GM12878 (cell line): ENCODE results near the gene SMAD9. TPM values are rescaled to one million over a fixed set of nuclear protein-coding genes. Genes with fewer than 3 reads are reported as not detected.

ENCODE experiments used
- ATAC-seq: fragments of 200-7000 bp; cut with Tn5 transposase; 3 replicates; pipeline ENCODE4 v1.9.1; 2020; ENCODE audit warnings: mild to moderate bottlenecking, moderate library complexity
- BruUV-seq: library from RNA; stranded (reverse); fragments of 400-500 nt; replicated peaks from 2 replicates; lab custom pipeline; 2021; lab: Mats Ljungman, UMichigan
- CTCF ChIA-PET: fragments of 300-600 bp; sonication (Branson Sonifier 250); formaldehyde crosslinking; extraction: SDS; loops from one replicate; lab custom pipeline; 2021; ENCODE audit warnings: inconsistent platforms; lab: Yijun Ruan, JAX
- POLR2A ChIA-PET: fragments of 350-600 bp; formaldehyde crosslinking; extraction: SDS; loops from one replicate; lab custom pipeline; 2021; ENCODE audit warnings: inconsistent platforms; lab: Charles Lee
- RAD21 ChIA-PET: fragments of 300-600 bp; sonication (Branson Sonifier 250); formaldehyde crosslinking; loops from one replicate; lab custom pipeline; 2023; ENCODE audit warnings: antibody characterized with exemption; ENCODE audit not compliant: unreplicated experiment; lab: Charles Lee
- SMC1A ChIA-PET: fragments of 300-600 bp; sonication (Branson Sonifier 250); formaldehyde crosslinking; loops from one replicate; lab custom pipeline; 2023; ENCODE audit not compliant: unreplicated experiment, uncharacterized antibody; lab: Charles Lee
- DNase-seq: peaks from one replicate; pipeline ENCODE4 v3.0.0-alpha.2; 2011; ENCODE audit warnings: low read depth, low spot score
- FAIRE-seq: peaks from 3 replicates; lab custom pipeline; 2011; peaks lifted over from hg19 to GRCh38; lab: Jason Lieb, UNC
- H2AFZ ChIP-seq: 2 replicates; pipeline ENCODE4 v1.6.0; 2011; ENCODE audit warnings: low read depth, low read length, control low read depth; ENCODE audit not compliant: control insufficient read depth
- H3K27ac ChIP-seq: 2 replicates; pipeline ENCODE4 v1.5.1; 2011; ENCODE audit warnings: control low read depth; ENCODE audit not compliant: control insufficient read depth, insufficient read depth
- H3K27me3 ChIP-seq, 2 experiments: replicated peaks in 1 of 2; 2 replicates each; pipeline versions ENCODE4 v1.6.0 to v1.6.1; 2011; ENCODE audit warnings: low read length in 1 of 2; ENCODE audit not compliant: control insufficient read depth in 2 of 2, insufficient read depth in 2 of 2
- H3K36me3 ChIP-seq, 2 experiments: 2 replicates each; pipeline ENCODE4 v1.5.1; 2011; ENCODE audit warnings: low read length in 1 of 2; ENCODE audit not compliant: control insufficient read depth in 2 of 2, insufficient read depth in 2 of 2
- H3K4me1 ChIP-seq: 2 replicates; pipeline ENCODE4 v1.6.1; 2011; ENCODE audit warnings: mild to moderate bottlenecking, low read length, moderate library complexity, mixed read lengths; ENCODE audit not compliant: control insufficient read depth, insufficient read depth
- H3K4me2 ChIP-seq: 2 replicates; pipeline ENCODE4 v1.6.0; 2011; ENCODE audit warnings: control low read depth; ENCODE audit not compliant: control insufficient read depth, insufficient read depth
- H3K4me3 ChIP-seq: fragments of 200-600 bp; sonication (generic); 2 replicates; pipeline ENCODE4 v1.5.1; 2016
- H3K79me2 ChIP-seq: 2 replicates; pipeline ENCODE4 v1.6.0; 2011; ENCODE audit warnings: low read length; ENCODE audit not compliant: control insufficient read depth, insufficient read depth
- H3K9ac ChIP-seq: 2 replicates; pipeline ENCODE4 v1.8.0; 2011; ENCODE audit warnings: low read length, control low read depth, mixed read lengths; ENCODE audit not compliant: control insufficient read depth, insufficient read depth
- H3K9me3 ChIP-seq: replicated peaks from 3 replicates; pipeline ENCODE4 v1.5.1; 2011; ENCODE audit warnings: mild to moderate bottlenecking, low read length; ENCODE audit not compliant: control insufficient read depth, insufficient read depth
- H4K20me1 ChIP-seq: 2 replicates; pipeline ENCODE4 v1.6.0; 2011; ENCODE audit not compliant: control insufficient read depth, insufficient read depth
- ASH2L ChIP-seq: fragments of 300-600, 200-600 bp; sonication (generic); IDR thresholded peaks from 2 replicates; pipeline ENCODE4 v1.6.1; 2017; ENCODE audit warnings: low read depth, mild to moderate bottlenecking, borderline replicate concordance
- BCLAF1 ChIP-seq: fragments of 450-650 bp; IDR thresholded peaks from 2 replicates; pipeline ENCODE4 v1.6.1; 2017; ENCODE audit warnings: antibody characterized with exemption, mild to moderate bottlenecking, moderate library complexity
- KLF5 ChIP-seq: fragments of 450-650 bp; IDR thresholded peaks from 2 replicates; pipeline ENCODE4 v1.6.1; 2014; ENCODE audit warnings: mild to moderate bottlenecking; ENCODE audit not compliant: partially characterized antibody
- NFIC ChIP-seq: IDR thresholded peaks from 2 replicates; pipeline ENCODE4 v1.6.1; 2012; ENCODE audit warnings: low read depth, mild to moderate bottlenecking, inconsistent platforms, low read length, moderate library complexity
- PAX5 ChIP-seq: IDR thresholded peaks from 2 replicates; pipeline ENCODE4 v1.6.1; 2011; ENCODE audit warnings: low read depth, low read length, borderline replicate concordance
- POLR2AphosphoS5 ChIP-seq: IDR thresholded peaks from 2 replicates; pipeline ENCODE4 v1.6.1; 2011; ENCODE audit warnings: mild to moderate bottlenecking, low read length, inconsistent platforms
- REST ChIP-seq: IDR thresholded peaks from 2 replicates; pipeline ENCODE4 v1.6.1; 2012; ENCODE audit warnings: mild to moderate bottlenecking, low read depth, low read length
- TBL1XR1 ChIP-seq: IDR thresholded peaks from 2 replicates; pipeline ENCODE4 v1.6.1; 2012; ENCODE audit warnings: low read depth, low read length, improper control_type of control experiment
- TCF3 ChIP-seq: IDR thresholded peaks from 2 replicates; pipeline ENCODE4 v1.6.1; 2012; ENCODE audit warnings: low read depth, mild to moderate bottlenecking, low read length, borderline replicate concordance; ENCODE audit not compliant: insufficient read depth
- WRNIP1 ChIP-seq: IDR thresholded peaks from 2 replicates; pipeline ENCODE4 v1.6.1; 2011; ENCODE audit warnings: low read depth, low read length, improper control_type of control experiment, borderline replicate concordance
- ZBTB40 ChIP-seq: fragments of 450-650 bp; IDR thresholded peaks from 2 replicates; pipeline ENCODE4 v1.6.1; 2016; ENCODE audit warnings: mild to moderate bottlenecking, moderate library complexity, borderline replicate concordance
- WGBS: methylation state at CpG from one replicate; pipeline ENCODE4 v1.1.6; 2016; ENCODE audit warnings: low lambda C conversion rate; ENCODE audit not compliant: insufficient replicate concordance, insufficient coverage; ENCODE audit errors: missing lambda C conversion rate; 5-methylcytosine and 5-hydroxymethylcytosine counted together
- in situ Hi-C: fragments of 300-500 bp; cut with MboI; formaldehyde crosslinking; loops from 9 replicates; pipeline ENCODE4 v1.14.3; 2018; ENCODE audit warnings: mixed read lengths
- intact Hi-C: fragments of 100-400 bp; cut with micrococcal nuclease; formaldehyde crosslinking; loops from one replicate; pipeline ENCODE4 v1.14.2; 2022; ENCODE audit not compliant: unreplicated experiment
- polyA plus RNA-seq, 11 experiments: library from polyadenylated mRNA; depleted of rRNA in 4 of 11; unstranded in 6 of 11; stranded (reverse) in 5 of 11; fragments of >200 nt; fragmentation: Nextera tagmentation in 4 of 11; fragmentation: Illumina TruSeq in 1 of 11; extraction: Ambion mirVana in 4 of 11; extraction: Trizol in 1 of 11; gene quantifications; 1 replicate in 1 of 11; 2 replicates in 10 of 11; pipeline versions ENCODE4 v1.2.1 to v1.2.3, GENCODE V29; 2011 to 2016; ENCODE audit warnings: inconsistent platforms in 2 of 11, missing spikeins in 2 of 11, low read depth in 1 of 11
- total RNA-seq, 4 experiments: library from RNA; depleted of rRNA in 3 of 4; stranded (reverse); fragments of >200 nt in 3 of 4; fragmentation: Illumina TruSeq in 1 of 4; extraction: Trizol in 1 of 4; gene quantifications; 2 replicates each; pipeline versions ENCODE4 v1.2.1 to v1.2.3, GENCODE V29; 2013 to 2021

Gene SMAD9
- total and polyA plus RNA-seq, 10 of the 15 experiments (the other 5 are each of a cell fraction or from before 2014, with no cell fraction given): 0.22 to 0.69 (median 0.42) TPM; not detected in 6

- ChIA-PET CTCF (no interaction called here), SMC1A (no interaction called here), RAD21 (no interaction called here), POLR2A (no interaction called here)
- H3K36me3 ChIP-seq: no peaks in the 10 kb centered on the region
- DNase-seq (no peak), FAIRE-seq (no peak), ATAC-seq (no peak)
- no peaks in the 10 kb centered on the region for H3K4me1 ChIP-seq
- no peaks in the 10 kb centered on the region for H3K9me3 ChIP-seq
- H2AFZ ChIP-seq: no peak overlapping the region
- no peak overlapping the region for H3K4me2 ChIP-seq
- H3K27me3 ChIP-seq: no peaks in the 10 kb centered on the region; a peak in 1 of 4 replicates
- intact Hi-C loops: no loop called here
- H3K4me3 ChIP-seq: no peak overlapping the region
- no peaks in the 10 kb centered on the region for H3K79me2 ChIP-seq
- H4K20me1 ChIP-seq: no peaks in the 10 kb centered on the region
- H3K9ac ChIP-seq: no peak overlapping the region
- in situ Hi-C loops: no loop called here
- BruUV-seq: no TSS peak
- WGBS: 80% methylated on average over 8 of the region's 8 CpGs
- no peak overlapping the region for H3K27ac ChIP-seq
- TF ChIP-seq ZBTB40: no peak
- TF ChIP-seq REST: no peak
- TF ChIP-seq BCLAF1: no peak
- no peak for TF ChIP-seq TBL1XR1
- TF ChIP-seq TCF3: no peak
- no peak for TF ChIP-seq POLR2AphosphoS5
- no peak for TF ChIP-seq WRNIP1
- no peak for TF ChIP-seq PAX5
- TF ChIP-seq KLF5: no peak
- no peak for TF ChIP-seq ASH2L
- no peak for TF ChIP-seq NFIC
Measured at GRCh38 chr13:36903925-36904595, 16.0 kb downstream of the SMAD9 start.
